ENCODE data around the gene RANBP1.

DNA sequence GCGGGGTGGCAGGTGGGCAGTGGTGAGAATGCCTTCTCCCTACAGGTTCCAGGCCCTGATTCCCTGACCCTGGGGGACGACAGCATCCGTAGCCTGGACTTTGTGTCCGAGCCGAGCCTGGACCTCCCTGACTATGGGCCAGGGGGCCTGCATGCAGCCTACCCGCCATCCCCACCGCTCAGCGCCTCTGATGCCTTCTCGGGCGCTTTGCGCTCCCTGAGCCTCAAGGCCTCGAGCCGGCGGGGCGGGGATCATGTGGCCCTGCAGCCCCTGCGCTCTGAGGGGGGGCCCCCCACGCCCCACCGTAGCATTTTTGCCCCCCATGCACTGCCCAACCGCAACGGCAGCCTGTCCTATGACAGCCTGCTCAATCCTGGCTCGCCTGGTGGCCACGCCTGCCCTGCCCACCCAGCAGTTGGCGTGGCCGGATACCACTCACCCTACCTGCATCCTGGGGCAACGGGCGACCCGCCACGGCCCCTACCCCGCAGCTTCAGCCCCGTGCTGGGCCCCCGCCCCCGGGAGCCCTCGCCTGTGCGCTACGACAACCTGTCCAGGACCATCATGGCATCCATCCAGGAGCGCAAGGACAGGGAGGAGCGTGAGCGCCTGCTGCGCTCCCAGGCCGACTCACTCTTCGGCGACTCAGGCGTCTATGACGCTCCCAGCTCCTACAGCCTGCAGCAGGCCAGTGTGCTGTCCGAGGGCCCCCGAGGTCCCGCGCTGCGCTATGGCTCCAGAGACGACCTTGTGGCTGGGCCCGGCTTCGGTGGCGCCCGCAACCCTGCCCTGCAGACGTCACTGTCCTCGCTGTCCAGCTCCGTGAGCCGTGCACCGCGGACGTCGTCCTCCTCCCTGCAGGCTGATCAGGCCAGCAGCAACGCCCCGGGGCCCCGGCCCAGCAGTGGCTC is 27.1 kb downstream of the RANBP1 start:
- TF ChIP-seq GATA2 (IDR thresholded peaks at IDR 0.05; ENCODE audit: low read depth, low read length) (no peak), GATA3 (IDR thresholded peaks at IDR 0.05; ENCODE audit: low read depth, low read length) (no peak)

Data from SH-SY5Y (cell line).